T-helper 2 cell treated with Interferon-gamma antibody and Interleukin-4, amounts not matched to agents 5 μg/mL and 100 μg/mL, for 36 hours (primary cell): ENCODE results near the gene TSC22D3.
"Not testable (repeated sequence)": the region's sequence is repeated elsewhere in the genome, so short reads cannot be mapped to it uniquely, and the experiment has no call there.

ENCODE experiments used
- DNase-seq: peaks from one replicate; pipeline ENCODE4 v3.0.0; 2021; ENCODE audit warnings: low spot score
- H3K27ac Mint-ChIP-seq: one replicate; pipeline ENCODE4 v1.8.0; 2021; ENCODE audit warnings: mild to moderate bottlenecking, mixed read lengths
- H3K27me3 Mint-ChIP-seq: one replicate; pipeline ENCODE4 v1.8.0; 2021; ENCODE audit warnings: low read depth, mixed read lengths
- H3K36me3 Mint-ChIP-seq: one replicate; pipeline ENCODE4 v1.8.0; 2021; ENCODE audit warnings: low read depth, mixed read lengths
- H3K4me1 Mint-ChIP-seq: one replicate; pipeline ENCODE4 v1.8.0; 2021; ENCODE audit warnings: low read depth, mixed read lengths
- H3K4me3 Mint-ChIP-seq: one replicate; pipeline ENCODE4 v1.8.0; 2022; ENCODE audit warnings: mild to moderate bottlenecking, moderate library complexity, mixed read lengths
- H3K9me3 Mint-ChIP-seq: one replicate; pipeline ENCODE4 v1.8.0; 2021; ENCODE audit warnings: mixed read lengths

The TSC22D3 gene

DNA sequence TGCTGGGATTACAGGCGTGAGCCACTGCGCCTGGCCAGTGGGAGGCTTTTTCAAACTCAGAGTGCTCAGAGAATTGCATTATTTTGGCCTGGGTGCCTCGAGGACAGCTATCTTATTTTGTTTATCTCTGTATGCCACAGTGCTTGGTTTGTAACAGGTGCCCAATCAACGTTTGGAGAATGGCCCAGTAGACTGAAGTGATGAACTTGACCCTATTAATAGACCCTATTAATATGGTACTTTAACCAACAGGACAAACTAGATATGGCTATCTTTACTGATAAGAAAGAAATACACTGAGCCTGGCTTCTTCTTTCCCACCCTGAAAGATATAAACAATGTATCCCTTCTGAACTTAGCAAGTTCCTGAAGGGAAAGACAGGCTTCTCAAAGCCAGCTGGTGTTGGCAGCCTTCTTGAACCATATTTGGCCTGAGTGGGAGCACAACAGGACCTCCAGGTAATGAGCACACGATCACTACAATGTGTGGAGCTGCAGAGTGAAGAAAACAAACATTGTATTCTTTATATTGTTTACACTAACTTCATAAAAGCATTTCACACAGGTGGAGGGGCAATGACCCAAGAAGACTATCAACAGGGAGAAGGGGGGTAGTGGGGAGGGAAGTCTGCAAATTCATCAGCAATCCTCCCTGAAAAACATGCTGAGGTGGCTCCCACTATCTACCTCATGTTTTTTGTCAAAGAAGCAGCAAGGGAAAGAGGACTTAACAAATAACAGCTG is 105.5 kb downstream of the TSC22D3 start:
- Mint-ChIP-seq H3K27ac (no peak overlapping the region), H3K36me3 (peaks cover 1% of the 10 kb centered on the region), H3K27me3 (no peaks in the 10 kb centered on the region), H3K4me3 (no peak overlapping the region), H3K9me3 (no peaks in the 10 kb centered on the region), H3K4me1 (peaks cover 17% of the 10 kb centered on the region)
- no peak for DNase-seq

- H3K9me3 Mint-ChIP-seq = no peaks in the 10 kb centered on the region
- H3K36me3 Mint-ChIP-seq = no peaks in the 10 kb centered on the region
- no peak overlapping the region for H3K4me3 Mint-ChIP-seq
- peaks cover 10% of the 10 kb centered on the region for H3K4me1 Mint-ChIP-seq
- no peak overlapping the region for H3K27ac Mint-ChIP-seq
- DNase-seq = no peak
- H3K27me3 Mint-ChIP-seq = no peaks in the 10 kb centered on the region
Observed at GRCh38 chrX:107669261-107669660, 106.3 kb downstream of the TSC22D3 start.

GRCh38 chrX:107668710-107669109 is 106.9 kb downstream of the TSC22D3 start:
- not testable (repeated sequence) for H3K27ac Mint-ChIP-seq, H3K9me3 Mint-ChIP-seq, DNase-seq, H3K36me3 Mint-ChIP-seq, H3K27me3 Mint-ChIP-seq, H3K4me3 Mint-ChIP-seq
- H3K4me1 Mint-ChIP-seq = peaks cover 10% of the 10 kb centered on the region

- H3K4me3 Mint-ChIP-seq = no peak overlapping the region
- no peaks in the 10 kb centered on the region for H3K36me3 Mint-ChIP-seq
- no peaks in the 10 kb centered on the region for H3K9me3 Mint-ChIP-seq
- peaks cover 2% of the 10 kb centered on the region for H3K4me1 Mint-ChIP-seq
- DNase-seq = no peak
- no peak overlapping the region for H3K27ac Mint-ChIP-seq
- H3K27me3 Mint-ChIP-seq = no peaks in the 10 kb centered on the region
Observed at GRCh38 chrX:107667426-107667825, 108.2 kb downstream of the TSC22D3 start.

DNA sequence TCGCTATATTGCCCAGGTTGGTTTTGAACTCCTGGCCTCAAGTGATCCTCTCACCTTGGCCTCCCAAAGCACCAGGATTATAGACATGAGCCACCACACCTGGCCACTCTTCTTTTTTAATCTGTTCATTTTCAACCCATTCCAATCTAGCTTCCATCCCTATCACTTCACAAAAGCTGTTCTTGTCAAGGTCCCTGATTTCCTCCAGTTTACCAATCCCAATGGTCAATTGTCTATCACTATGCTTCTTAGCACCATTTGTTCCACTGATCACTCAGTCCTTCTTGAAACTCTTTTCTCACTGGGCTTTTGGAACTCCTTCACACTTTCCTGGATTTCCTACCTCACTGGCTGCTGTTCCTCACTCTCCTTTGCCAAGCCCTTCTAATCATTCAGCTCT is 108.7 kb downstream of the TSC22D3 start:
- no peak overlapping the region for H3K4me3 Mint-ChIP-seq
- DNase-seq = no peak
- no peak overlapping the region for H3K27ac Mint-ChIP-seq
- no peaks in the 10 kb centered on the region for H3K27me3 Mint-ChIP-seq
- no peaks in the 10 kb centered on the region for H3K9me3 Mint-ChIP-seq
- H3K4me1 Mint-ChIP-seq = peaks cover 2% of the 10 kb centered on the region
- no peaks in the 10 kb centered on the region for H3K36me3 Mint-ChIP-seq
